HEK293T (cell line): Measurements from ENCODE around the gene IL1RAPL1.

Source experiments
- CTBP1 ChIP-seq: fragments of 450-650 bp; IDR thresholded peaks from 2 replicates; pipeline ENCODE4 v1.6.1; 2016; ENCODE audit warnings: borderline replicate concordance
- FOXK2 ChIP-seq: fragments of 450-650 bp; IDR thresholded peaks from 2 replicates; pipeline ENCODE4 v1.6.1; 2016; ENCODE audit warnings: mild to moderate bottlenecking
- TF ChIP-seq, protein P1 (sequence below): fragments of 450-650 bp; IDR thresholded peaks from 2 replicates; pipeline ENCODE4 v1.6.1; 2016

DNA sequence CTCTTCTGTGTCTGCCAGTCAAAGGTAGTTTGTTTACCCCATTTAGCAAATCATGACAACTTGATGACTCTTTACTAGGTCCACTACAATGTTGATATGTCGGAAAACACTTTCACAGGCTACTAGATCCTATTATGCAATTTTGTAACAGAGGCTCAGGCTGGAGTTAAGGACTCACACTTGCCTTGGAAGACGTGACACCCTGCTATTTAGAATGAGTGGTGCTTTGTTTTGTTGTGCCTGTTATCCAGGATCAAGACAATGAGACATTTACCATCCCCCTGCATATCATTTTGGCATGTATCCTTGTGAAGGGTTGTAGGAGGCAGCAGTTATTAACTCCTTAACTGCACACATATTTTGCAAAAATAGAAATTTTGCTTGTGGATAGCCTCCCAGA is 263.7 kb downstream of the IL1RAPL1 start:
- TF ChIP-seq, protein P1, sequence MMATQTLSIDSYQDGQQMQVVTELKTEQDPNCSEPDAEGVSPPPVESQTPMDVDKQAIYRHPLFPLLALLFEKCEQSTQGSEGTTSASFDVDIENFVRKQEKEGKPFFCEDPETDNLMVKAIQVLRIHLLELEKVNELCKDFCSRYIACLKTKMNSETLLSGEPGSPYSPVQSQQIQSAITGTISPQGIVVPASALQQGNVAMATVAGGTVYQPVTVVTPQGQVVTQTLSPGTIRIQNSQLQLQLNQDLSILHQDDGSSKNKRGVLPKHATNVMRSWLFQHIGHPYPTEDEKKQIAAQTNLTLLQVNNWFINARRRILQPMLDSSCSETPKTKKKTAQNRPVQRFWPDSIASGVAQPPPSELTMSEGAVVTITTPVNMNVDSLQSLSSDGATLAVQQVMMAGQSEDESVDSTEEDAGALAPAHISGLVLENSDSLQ: no peak
- TF ChIP-seq CTBP1: no peak
- TF ChIP-seq FOXK2: no peak
